ENCODE results near the gene DPF3. TPM values are rescaled to one million over a fixed set of nuclear protein-coding genes. Genes with fewer than 3 reads are reported as not detected.

Gene DPF3
- total RNA-seq, 4 donors from 2014 or later, result 0.39 to 3.4 (median 1.6) TPM

- TF ChIP-seq POLR2A (IDR thresholded peaks at IDR 0.05), result no peak
- no peak for TF ChIP-seq CTCF (IDR thresholded peaks at IDR 0.05)
- no peak for TF ChIP-seq EP300 (IDR thresholded peaks at IDR 0.05)
- no peak for TF ChIP-seq POLR2AphosphoS5 (IDR thresholded peaks at IDR 0.05)
- H3K27me3 ChIP-seq, result no peaks in the 10 kb centered on the region
- no peaks in the 10 kb centered on the region for H3K36me3 ChIP-seq
- WGBS, result 83% methylated on average over 7 of the region's 7 CpGs
- peak in 1 of 2 donors; percentile 44 for DNase-seq (ENCODE audit: low spot score in 2 of 2)
- no peak overlapping the region for H3K4me3 ChIP-seq
- no peak overlapping the region for H3K27ac ChIP-seq
- H3K4me1 ChIP-seq, result peaks cover 18% of the 10 kb centered on the region
- H3K9me3 ChIP-seq, result no peaks in the 10 kb centered on the region
These were observed 277.1 kb downstream of the DPF3 start for GRCh38 chr14:72616811-72617210.

GRCh38 chr14:72616294-72616693 is 277.6 kb downstream of the DPF3 start:
- Histone ChIP-seq H3K36me3 (no peaks in the 10 kb centered on the region), H3K4me3 (no peak overlapping the region), H3K27me3 (no peaks in the 10 kb centered on the region), H3K4me1 (peaks cover 18% of the 10 kb centered on the region), H3K9me3 (no peaks in the 10 kb centered on the region), H3K27ac (no peak overlapping the region)
- peak in 1 of 2 donors; percentile 53 for DNase-seq (ENCODE audit: low spot score in 2 of 2)
- 41% methylated on average over 4 of the region's 4 CpGs for WGBS
- TF ChIP-seq POLR2A (IDR thresholded peaks at IDR 0.05) (no peak), CTCF (IDR thresholded peaks at IDR 0.05) (no peak), EP300 (IDR thresholded peaks at IDR 0.05) (no peak), POLR2AphosphoS5 (IDR thresholded peaks at IDR 0.05) (no peak)

- H3K9me3 ChIP-seq, result no peaks in the 10 kb centered on the region
- DNase-seq (ENCODE audit: low spot score in 2 of 2), result peak in 1 of 2 donors; percentile 59
- H3K27ac ChIP-seq, result no peak overlapping the region
- H3K4me1 ChIP-seq, result peaks cover 18% of the 10 kb centered on the region
- H3K36me3 ChIP-seq, result no peaks in the 10 kb centered on the region
- H3K4me3 ChIP-seq, result no peak overlapping the region
- TF ChIP-seq POLR2AphosphoS5 (IDR thresholded peaks at IDR 0.05), result no peak
- no peak for TF ChIP-seq EP300 (IDR thresholded peaks at IDR 0.05)
- TF ChIP-seq POLR2A (IDR thresholded peaks at IDR 0.05), result no peak
- no peak for TF ChIP-seq CTCF (IDR thresholded peaks at IDR 0.05)
- no peaks in the 10 kb centered on the region for H3K27me3 ChIP-seq
- 39% methylated on average over 7 of the region's 9 CpGs for WGBS
These were observed 278.3 kb downstream of the DPF3 start for GRCh38 chr14:72615451-72616121.

- Histone ChIP-seq H3K4me1 (peaks cover 18% of the 10 kb centered on the region), H3K27ac (no peak overlapping the region)
These were observed 278.9 kb downstream of the DPF3 start for GRCh38 chr14:72614891-72615415.

More at GRCh38 chr14:72614891-72615415, 278.9 kb downstream of the DPF3 start:
- WGBS, result 64% methylated on average over 8 of the region's 11 CpGs
- TF ChIP-seq POLR2A (IDR thresholded peaks at IDR 0.05), result no peak
- no peak for TF ChIP-seq POLR2AphosphoS5 (IDR thresholded peaks at IDR 0.05)
- no peak for TF ChIP-seq CTCF (IDR thresholded peaks at IDR 0.05)
- TF ChIP-seq EP300 (IDR thresholded peaks at IDR 0.05), result no peak
- H3K36me3 ChIP-seq, result no peaks in the 10 kb centered on the region
- no peaks in the 10 kb centered on the region for H3K27me3 ChIP-seq
- DNase-seq (ENCODE audit: low spot score in 2 of 2), result peak in 1 of 2 donors; percentile 62
- no peaks in the 10 kb centered on the region for H3K9me3 ChIP-seq
- no peak overlapping the region for H3K4me3 ChIP-seq

All from suprapubic skin (tissue), 4 donors.